HUDEP-2 (cell line): ENCODE data around the gene P2RX7.

Experiments used
- DNase-seq, 76 experiments: peaks; one replicate each; lab custom pipeline; 2025; ENCODE audit not compliant: unreplicated experiment in 76 of 76; lab: John Stamatoyannopoulos, UW

P2RX7 gene

GRCh38 chr12:121167951-121168350 is 35.3 kb downstream of the P2RX7 start:
- DNase-seq: no peak

GRCh38 chr12:121170151-121170550 is 37.5 kb downstream of the P2RX7 start:
- DNase-seq: no peak

- no peak for DNase-seq
Observed at GRCh38 chr12:121170611-121171260, 38.1 kb downstream of the P2RX7 start.

GRCh38 chr12:121172145-121172544 is 39.5 kb downstream of the P2RX7 start:
- DNase-seq: no peak

GRCh38 chr12:121175383-121176119 is 42.9 kb downstream of the P2RX7 start:
- DNase-seq: peak in 2 of 76 experiments; percentile 9 to 10

- DNase-seq: no peak
Observed at GRCh38 chr12:121176826-121177529, 44.3 kb downstream of the P2RX7 start.

- peak in 1 of 76 experiments; percentile 20 for DNase-seq
Observed at GRCh38 chr12:121181181-121181580, 48.5 kb downstream of the P2RX7 start.

- DNase-seq: no peak
Observed at GRCh38 chr12:121182222-121182893, 49.7 kb downstream of the P2RX7 start.

- no peak for DNase-seq
Observed at GRCh38 chr12:121184425-121184824, 51.7 kb downstream of the P2RX7 start.

GRCh38 chr12:121184984-121185889 is 52.6 kb downstream of the P2RX7 start:
- DNase-seq: no peak

GRCh38 chr12:121186826-121187225 is 54.1 kb downstream of the P2RX7 start:
- DNase-seq: no peak

GRCh38 chr12:121187501-121187900 is 54.8 kb downstream of the P2RX7 start:
- no peak for DNase-seq

GRCh38 chr12:121188227-121188626 is 55.6 kb downstream of the P2RX7 start:
- no peak for DNase-seq

- no peak for DNase-seq
Observed at GRCh38 chr12:121189131-121189530, 56.5 kb downstream of the P2RX7 start.

GRCh38 chr12:121189619-121190155 is 57.0 kb downstream of the P2RX7 start:
- DNase-seq: peak in 62 of 76 experiments; percentile 13 to 78 (median 48)

GRCh38 chr12:121190523-121191031 is 57.9 kb downstream of the P2RX7 start:
- no peak for DNase-seq

- DNase-seq: no peak
Observed at GRCh38 chr12:121191151-121191550, 58.5 kb downstream of the P2RX7 start.

- peak in 1 of 76 experiments; percentile 16 for DNase-seq
Observed at GRCh38 chr12:121196902-121197301, 64.2 kb downstream of the P2RX7 start.

- DNase-seq: no peak
Observed at GRCh38 chr12:121198949-121199348, 66.3 kb downstream of the P2RX7 start.
